NCI-H524 (cell line): ENCODE data around the gene MAD1L1.
A peak's percentile ranks its signal among the peaks of the same experiment; 100 is the strongest.

ENCODE experiments used
- DNase-seq, 2 experiments: peaks; one replicate each; lab custom pipeline; 2025; lab: John Stamatoyannopoulos, UW

MAD1L1 gene

GRCh38 chr7:1953199-1954190 lies 279.2 kb downstream of the MAD1L1 start:
- DNase-seq: no peak

GRCh38 chr7:1952781-1953180 lies 280.0 kb downstream of the MAD1L1 start:
- no peak for DNase-seq

DNA sequence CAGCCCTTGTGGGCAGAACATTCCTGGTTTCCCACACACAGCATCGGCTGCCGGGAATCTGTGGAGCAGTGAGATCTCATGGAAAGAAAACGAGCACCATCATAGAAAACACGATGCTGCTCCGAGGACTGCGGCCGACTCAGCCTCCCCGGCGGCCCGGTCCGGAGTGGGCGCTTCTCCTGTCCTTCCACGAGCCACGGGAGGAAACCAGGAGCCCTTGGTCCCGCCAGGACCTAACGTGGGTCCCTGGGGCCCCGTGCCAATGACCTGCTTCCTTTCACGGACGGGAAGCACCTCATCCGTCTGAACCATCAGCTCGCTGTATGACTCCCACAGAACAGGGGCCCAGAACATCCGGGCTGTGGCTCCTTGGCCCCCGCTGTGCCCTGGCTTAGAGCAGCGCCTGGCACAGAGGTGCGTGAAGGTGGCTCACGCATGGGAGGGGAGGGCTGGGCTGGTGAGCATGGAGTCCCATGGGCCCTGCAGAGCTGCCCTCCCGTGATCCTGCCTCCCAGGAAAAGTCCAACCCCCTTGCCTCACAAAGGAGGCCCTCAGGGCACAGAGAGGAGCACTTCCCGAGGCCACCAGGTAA lies 280.5 kb downstream of the MAD1L1 start:
- no peak for DNase-seq

GRCh38 chr7:1951600-1951999 lies 281.1 kb downstream of the MAD1L1 start:
- DNase-seq: no peak

DNA sequence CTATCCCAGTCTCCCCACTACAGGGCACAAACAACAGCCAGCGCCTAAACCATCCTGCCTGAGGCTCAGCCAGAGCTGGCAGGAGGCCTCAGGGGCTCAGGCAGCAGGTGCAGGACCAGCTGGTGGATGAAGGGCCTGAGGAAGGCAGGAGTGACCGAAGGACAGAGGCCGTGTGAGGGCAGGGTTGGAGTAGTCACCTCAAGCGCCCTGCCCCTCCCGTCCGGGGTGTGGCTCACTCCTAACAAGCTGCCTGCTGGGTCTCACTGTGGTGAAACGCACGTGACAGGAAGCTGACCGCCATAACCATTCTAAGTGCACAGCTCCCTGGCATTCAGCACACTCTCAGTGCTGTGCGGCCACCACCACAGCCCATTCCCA lies 281.6 kb downstream of the MAD1L1 start:
- DNase-seq: peak in 1 of 2 experiments; percentile 40

DNA sequence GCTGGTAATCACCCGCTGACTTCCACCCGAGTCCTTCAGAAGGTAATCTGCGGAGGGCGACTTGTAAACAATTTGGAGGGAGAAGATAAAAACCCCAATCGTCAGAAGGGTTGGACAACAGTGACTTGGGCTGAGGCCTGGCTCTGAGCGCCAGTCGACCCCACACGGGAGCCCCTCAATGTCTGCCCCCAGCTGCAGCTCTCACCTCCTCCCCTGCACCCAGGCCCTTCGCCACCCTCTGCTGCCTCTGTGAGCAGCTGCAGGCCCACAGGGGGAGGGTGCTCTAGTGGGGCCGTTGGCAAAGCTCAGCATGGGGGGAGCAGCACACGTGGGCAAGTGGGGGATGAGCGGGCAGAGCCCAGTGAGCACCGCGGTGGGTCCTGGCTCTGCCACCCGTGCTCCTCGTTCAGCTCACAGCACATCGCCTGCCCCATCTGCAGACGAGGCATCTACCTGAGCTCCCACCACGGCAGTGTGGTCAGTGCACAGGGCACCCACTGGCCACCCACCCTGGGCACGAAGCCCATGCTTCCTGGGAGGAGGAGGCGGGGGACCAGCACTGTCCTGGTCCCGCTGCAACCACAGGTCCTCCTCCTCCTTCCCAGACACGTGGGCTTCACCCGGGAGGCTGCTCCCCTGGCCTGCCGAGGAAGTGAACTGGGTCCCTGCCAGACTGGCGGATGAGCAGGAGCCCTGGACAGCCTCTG lies 282.1 kb downstream of the MAD1L1 start:
- DNase-seq: peak in 1 of 2 experiments; percentile 44

GRCh38 chr7:1950066-1950451 lies 282.7 kb downstream of the MAD1L1 start:
- no peak for DNase-seq

DNA sequence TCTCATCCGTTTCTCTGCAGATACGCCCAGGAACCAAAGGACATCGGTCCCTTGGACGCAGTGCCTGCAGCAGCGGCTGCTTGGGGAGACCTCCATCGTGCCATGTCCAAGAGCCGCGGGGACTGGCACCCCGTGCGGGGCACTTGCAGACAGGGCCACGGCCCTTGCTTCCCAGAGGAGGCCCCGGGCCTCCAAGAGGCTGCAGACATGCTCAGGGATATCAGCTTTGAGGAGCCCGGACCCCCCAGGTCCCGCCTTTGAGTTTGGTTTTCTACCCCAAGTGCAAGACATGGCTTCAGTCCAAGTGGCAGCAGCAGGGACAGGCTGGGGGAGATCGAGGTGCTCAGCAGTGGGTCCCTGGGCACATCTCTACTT lies 283.1 kb downstream of the MAD1L1 start:
- DNase-seq: no peak

DNA sequence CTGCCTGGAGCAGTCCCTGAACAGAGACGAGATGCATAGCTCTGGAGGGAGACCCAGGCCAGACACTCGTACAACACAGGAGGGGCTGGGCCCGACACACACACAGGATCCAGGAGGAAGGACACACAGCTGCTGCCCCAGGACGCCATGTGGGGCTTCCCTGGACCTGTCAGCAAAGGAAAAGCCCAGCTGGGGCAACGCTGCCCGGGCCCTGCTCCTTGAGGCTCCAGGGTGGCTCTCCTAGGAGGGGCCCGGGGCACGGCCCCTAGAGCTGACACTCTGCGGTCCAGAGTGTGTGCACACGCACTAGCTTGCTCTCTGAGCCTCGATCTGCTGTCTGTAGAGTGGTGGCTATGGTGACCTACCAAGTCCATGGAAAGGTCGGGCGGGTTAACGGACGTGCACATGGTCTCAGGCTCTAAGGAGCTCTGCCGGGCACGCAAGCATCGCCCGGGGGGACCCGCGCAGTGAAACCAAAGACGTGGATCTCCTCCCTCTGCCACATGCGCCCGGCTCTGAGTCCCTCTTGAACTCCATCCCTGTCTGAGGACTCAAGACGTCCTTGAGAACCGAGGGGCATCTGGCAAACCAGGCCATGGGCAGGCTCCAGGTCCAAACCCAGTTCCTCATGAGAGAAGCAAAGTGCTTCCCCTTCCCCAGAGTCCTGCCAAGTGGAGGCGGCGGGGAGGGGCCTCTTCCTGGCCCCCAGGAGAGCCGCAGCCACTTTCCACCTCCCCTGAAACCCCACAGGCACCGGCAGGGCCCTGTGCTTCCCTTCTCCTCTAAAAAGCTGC lies 283.7 kb downstream of the MAD1L1 start:
- no peak for DNase-seq

DNA sequence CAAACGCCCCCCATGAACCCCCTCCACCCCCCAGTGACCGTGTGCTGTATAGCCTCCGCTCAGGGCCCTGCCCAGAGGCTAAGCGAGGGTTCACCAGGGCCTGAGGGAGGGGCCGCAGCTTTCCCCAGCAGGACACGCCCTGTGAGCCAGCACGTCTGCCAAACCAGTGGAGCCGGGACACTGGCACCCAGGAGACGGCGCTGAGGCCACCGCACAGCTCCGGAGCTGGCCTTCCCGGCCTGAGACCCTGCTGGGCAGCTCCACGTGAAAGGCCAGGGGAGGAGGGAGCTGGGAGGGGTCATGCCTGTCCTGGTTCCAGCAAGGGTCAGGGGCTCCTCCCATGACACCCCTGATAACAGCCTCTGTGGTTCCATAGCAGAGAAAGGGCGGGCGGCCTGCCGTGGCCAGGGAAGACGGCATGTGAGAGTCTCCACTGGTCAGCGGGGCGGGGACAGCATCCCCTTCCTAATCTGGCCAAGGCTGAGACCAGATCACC lies 284.4 kb downstream of the MAD1L1 start:
- no peak for DNase-seq

DNA sequence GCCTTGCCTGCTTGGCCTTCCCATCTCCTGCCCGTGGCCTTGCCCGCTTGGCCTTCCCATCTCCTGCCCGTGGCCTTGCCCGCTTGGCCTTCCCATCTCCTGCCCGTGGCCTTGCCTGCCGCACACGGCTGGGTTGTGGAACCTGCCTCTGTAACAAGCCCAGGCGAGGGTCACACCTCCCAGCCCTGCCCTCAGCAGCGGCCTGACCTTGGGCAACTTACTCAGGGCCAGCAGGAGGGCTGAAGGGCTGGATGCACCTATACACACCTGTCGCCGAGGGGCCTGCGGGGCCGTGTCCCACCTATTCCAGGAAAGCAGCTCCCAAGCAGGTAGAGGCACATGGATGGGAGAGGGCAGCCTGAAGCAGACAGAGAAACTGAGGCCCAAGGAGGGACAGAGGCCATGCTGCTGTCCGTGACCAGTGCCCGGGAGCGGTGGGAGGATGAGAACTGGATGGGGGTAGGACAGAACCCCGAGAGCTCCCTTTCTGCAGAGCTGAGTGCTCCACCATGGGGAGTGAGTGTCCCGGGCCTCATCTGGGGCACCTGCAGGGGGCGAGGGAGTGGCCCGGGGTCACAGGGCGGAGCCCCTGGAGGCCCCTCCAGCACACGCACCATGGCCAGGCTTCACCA lies 285.0 kb downstream of the MAD1L1 start:
- no peak for DNase-seq

- DNase-seq: no peak
Observed at GRCh38 chr7:1946773-1947450, 285.8 kb downstream of the MAD1L1 start.

DNA sequence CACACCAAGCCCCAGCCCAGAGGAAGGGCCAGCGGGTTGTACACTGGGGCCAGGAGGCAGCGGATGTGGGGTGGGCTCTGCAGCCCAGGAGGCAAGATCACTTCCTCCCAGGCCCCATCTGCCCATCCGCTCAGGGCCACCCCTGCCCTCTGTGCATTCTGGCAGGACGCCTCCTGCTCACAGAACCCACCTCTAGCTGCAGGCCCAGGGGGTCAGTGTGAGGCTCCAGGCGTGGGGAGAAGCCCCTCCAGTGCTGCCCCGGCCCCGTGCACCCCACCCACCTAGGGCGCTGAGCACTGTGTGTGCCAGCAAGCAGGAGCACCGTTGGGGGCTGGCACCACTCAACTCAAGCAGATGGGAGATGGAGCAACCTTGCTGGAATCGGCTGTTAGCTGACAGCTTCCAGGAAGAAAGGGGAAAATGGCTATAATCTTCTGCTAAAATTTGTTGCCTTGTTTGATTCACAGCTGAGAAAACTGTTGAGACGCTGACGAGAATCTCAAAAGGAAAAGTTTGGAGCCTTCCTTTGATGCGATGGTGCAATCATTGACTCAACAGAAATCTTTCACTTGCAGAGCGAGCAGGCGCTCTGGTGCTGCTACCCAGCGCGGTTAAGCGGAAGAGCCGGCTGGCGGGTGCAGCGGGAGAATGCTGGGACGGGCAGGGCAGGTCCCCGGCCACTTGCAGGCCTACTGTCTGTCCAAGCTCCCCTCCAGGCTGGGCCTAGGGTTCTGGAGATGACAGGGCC lies 286.5 kb downstream of the MAD1L1 start:
- no peak for DNase-seq

DNA sequence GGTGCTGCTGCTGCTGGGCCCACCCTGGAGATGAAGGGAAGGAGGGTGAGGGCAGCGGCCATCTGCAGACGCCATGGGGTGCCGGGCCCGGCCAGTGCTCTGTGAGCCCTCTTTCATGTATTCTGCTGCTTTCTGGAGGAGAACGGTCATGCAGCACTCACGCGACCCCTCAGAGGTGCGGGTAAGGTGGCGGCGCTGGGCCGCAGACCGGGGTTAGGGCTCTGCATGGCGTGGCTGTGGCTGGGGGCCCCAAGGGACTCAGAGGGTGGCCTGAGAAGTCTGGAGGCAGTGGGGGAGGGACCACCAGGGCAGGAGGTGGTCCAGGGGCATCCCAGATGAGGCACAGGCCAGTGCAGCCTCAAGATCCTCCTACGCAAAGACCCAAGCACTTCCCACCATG lies 287.2 kb downstream of the MAD1L1 start:
- no peak for DNase-seq

DNA sequence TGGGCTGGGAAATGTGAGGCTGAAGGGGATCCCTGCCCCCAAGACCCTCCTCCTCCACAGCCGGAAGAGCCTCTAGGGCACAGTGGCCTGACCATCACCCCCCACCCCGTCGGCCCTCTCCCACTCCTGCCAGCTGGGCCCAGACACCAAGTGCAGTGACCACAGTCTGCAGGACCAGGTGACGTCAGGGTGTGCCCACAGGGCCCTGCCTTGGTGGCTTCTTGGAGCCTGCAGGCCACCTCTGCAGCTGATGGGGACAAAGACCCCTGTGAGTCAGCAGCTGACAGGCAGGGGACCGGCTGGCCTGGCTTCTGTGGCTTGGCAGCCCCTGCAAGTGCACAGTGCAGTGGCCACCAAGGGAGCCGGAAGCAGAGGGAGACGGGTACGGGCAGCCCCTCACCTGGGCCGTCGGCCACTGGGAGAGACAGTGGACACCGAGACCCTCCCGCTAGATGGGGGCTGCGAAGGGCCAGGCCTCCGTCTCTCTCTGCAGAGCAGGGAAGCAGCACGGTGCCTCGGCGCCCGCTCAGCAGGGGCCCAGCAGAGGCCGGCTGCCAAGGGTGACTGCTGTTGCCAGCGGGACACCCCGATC lies 288.0 kb downstream of the MAD1L1 start:
- DNase-seq: no peak

DNA sequence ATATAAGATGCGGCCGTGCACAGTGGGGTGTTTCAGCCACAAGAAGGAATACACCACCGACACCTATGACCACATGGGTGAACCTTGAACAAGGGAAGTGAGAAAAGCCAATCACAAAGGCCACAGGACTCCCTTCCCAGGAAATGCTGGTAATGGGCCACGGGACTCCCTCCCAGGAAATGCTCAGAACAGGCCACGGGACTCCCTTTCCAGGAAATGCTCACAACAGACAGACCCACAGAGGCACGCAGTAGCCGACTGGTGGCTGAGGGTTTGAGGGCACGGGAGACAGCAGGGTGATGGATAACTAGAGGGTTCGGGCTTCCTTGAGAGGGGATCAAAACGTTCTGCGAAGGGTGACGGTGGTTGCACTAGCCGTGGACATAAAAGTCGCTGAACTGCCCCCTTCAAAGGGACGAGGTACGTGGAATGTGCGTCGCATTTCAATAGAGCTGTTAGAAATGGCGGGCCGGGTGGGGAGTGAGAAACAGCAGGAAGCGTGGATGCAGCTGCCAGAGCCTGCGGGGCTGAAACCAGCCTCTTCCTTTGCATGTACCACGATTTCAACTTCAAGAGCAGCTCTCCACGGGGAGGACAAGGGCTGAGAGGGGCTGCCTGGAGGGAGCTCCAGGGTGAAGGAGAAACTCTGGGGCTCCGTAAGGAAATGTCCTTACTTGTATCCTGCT lies 288.7 kb downstream of the MAD1L1 start:
- DNase-seq: no peak

- DNase-seq: no peak
Observed at GRCh38 chr7:1943326-1943725, 289.4 kb downstream of the MAD1L1 start.

- DNase-seq: no peak
Observed at GRCh38 chr7:1942941-1943289, 289.8 kb downstream of the MAD1L1 start.
